B cell (primary cell): ENCODE measurements around the gene WDR82. TPM values are rescaled to one million over a fixed set of nuclear protein-coding genes. Genes with fewer than 3 reads are reported as not detected.

ENCODE experiments used
- ATAC-seq: fragments of 200-7000 bp; cut with Tn5 transposase; one replicate; pipeline ENCODE4 v1.10.0; 2021; ENCODE audit warnings: low read depth, mild to moderate bottlenecking, moderate number of reproducible peaks, moderate library complexity
- CTCF ChIA-PET: fragments of 350-600 bp; sonication (Branson Sonifier 250); formaldehyde crosslinking; loops from one replicate; lab custom pipeline; 2021; ENCODE audit warnings: antibody characterized with exemption, inconsistent platforms; lab: Charles Lee
- POLR2A ChIA-PET: fragments of 350-600 bp; sonication (Branson Sonifier 250); formaldehyde crosslinking; loops from one replicate; lab custom pipeline; 2021; ENCODE audit warnings: antibody characterized with exemption; lab: Charles Lee
- DNase-seq: peaks from one replicate; pipeline ENCODE4 v3.0.0; 2013
- H2AFZ ChIP-seq: 2 replicates; pipeline ENCODE4 v1.6.1; 2012; ENCODE audit warnings: mild to moderate bottlenecking, low read depth, low read length; ENCODE audit not compliant: insufficient read depth, poor library complexity, severe bottlenecking
- H3K27ac ChIP-seq, 2 donors: 1 replicate in 1 of 2; 2 replicates in 1 of 2; pipeline ENCODE4 v1.5.1; 2012 to 2013; ENCODE audit warnings: low read length in 2 of 2, mild to moderate bottlenecking in 2 of 2, moderate library complexity in 1 of 2
- H3K27me3 ChIP-seq, 4 experiments: fragments of 200-600 bp in 1 of 4; sonication (generic) in 1 of 4; replicated peaks in 1 of 4; 1 replicate in 2 of 4; 2 replicates in 2 of 4; pipeline versions ENCODE4 v1.6.1 to v1.7.0; 2013 to 2016; ENCODE audit warnings: low read length in 3 of 4, mild to moderate bottlenecking in 2 of 4, mixed read lengths in 1 of 4, moderate library complexity in 1 of 4; ENCODE audit not compliant: insufficient read depth in 4 of 4, control insufficient read depth in 3 of 4; ENCODE audit errors: control extremely low read depth in 1 of 4
- H3K36me3 ChIP-seq, 2 experiments: replicated peaks in 1 of 2; 1 replicate in 1 of 2; 2 replicates in 1 of 2; pipeline versions ENCODE4 v1.6.1 to v1.7.1; 2013; ENCODE audit warnings: low read length in 1 of 2; ENCODE audit not compliant: insufficient read depth in 2 of 2, control insufficient read depth in 1 of 2; ENCODE audit errors: control extremely low read depth in 1 of 2, extremely low read depth in 1 of 2
- H3K4me1 ChIP-seq, 2 donors: fragments of 200-600 bp in 1 of 2; sonication (generic) in 1 of 2; 1 replicate in 1 of 2; 2 replicates in 1 of 2; pipeline versions ENCODE4 v1.5.1 to v1.6.1; 2013 to 2017; ENCODE audit warnings: low read length in 2 of 2; ENCODE audit not compliant: control insufficient read depth in 2 of 2, insufficient read depth in 2 of 2
- H3K4me2 ChIP-seq: replicated peaks from 2 replicates; pipeline ENCODE3; 2012; ENCODE audit warnings: mild to moderate bottlenecking, low read depth, low read length; ENCODE audit not compliant: poor library complexity, severe bottlenecking
- H3K4me3 ChIP-seq, 5 experiments: fragments of 200-600 bp in 1 of 5; sonication (generic) in 1 of 5; 1 replicate in 3 of 5; 2 replicates in 2 of 5; pipeline versions ENCODE4 v1.5.1 to v1.7.0; 2011 to 2016; ENCODE audit warnings: low read length in 4 of 5, mild to moderate bottlenecking in 4 of 5, low read depth in 2 of 5, control low read depth in 1 of 5, moderate library complexity in 1 of 5; ENCODE audit not compliant: insufficient read depth in 1 of 5; ENCODE audit errors: control extremely low read depth in 1 of 5, extremely low read depth in 1 of 5
- H3K79me2 ChIP-seq: fragments of 200-600 bp; sonication (generic); one replicate; pipeline ENCODE4 v1.6.0; 2016; ENCODE audit warnings: low read length; ENCODE audit not compliant: control insufficient read depth, insufficient read depth
- H3K9ac ChIP-seq: fragments of 200-600 bp; sonication (generic); 2 replicates; pipeline ENCODE4 v1.6.1; 2017; ENCODE audit warnings: mild to moderate bottlenecking, low read length, moderate library complexity
- H3K9me3 ChIP-seq, 3 donors: one replicate each; pipeline versions ENCODE4 v1.6.1 to v1.7.1; 2013; ENCODE audit warnings: low read length in 2 of 3; ENCODE audit not compliant: control insufficient read depth in 2 of 3, insufficient read depth in 1 of 3; ENCODE audit errors: control extremely low read depth in 1 of 3
- H4K20me1 ChIP-seq: 2 replicates; pipeline ENCODE4 v1.6.0; 2012; ENCODE audit warnings: mild to moderate bottlenecking, low read length; ENCODE audit not compliant: insufficient read depth, control insufficient read depth, poor library complexity, severe bottlenecking
- H3K27ac Mint-ChIP-seq: one replicate; pipeline ENCODE4 v1.8.0; 2021; ENCODE audit warnings: mixed read lengths
- H3K27me3 Mint-ChIP-seq: one replicate; pipeline ENCODE4 v1.8.0; 2021; ENCODE audit warnings: mixed read lengths
- H3K4me1 Mint-ChIP-seq: one replicate; pipeline ENCODE4 v1.8.0; 2021; ENCODE audit warnings: mixed read lengths
- H3K4me3 Mint-ChIP-seq: one replicate; pipeline ENCODE4 v1.8.0; 2021; ENCODE audit warnings: mixed read lengths
- H3K9me3 Mint-ChIP-seq: one replicate; pipeline ENCODE4 v1.8.0; 2022; ENCODE audit warnings: mixed read lengths; ENCODE audit not compliant: insufficient read depth
- EZH2 ChIP-seq: IDR thresholded peaks from 2 replicates; pipeline ENCODE4 v1.6.1; 2012; ENCODE audit warnings: borderline replicate concordance, low read depth, mild to moderate bottlenecking, moderate library complexity, low read length; ENCODE audit not compliant: insufficient read depth, poor library complexity, severe bottlenecking
- WGBS: methylation state at CpG from one replicate; pipeline ENCODE4 v1.1.5; 2013; ENCODE audit warnings: missing lambda C conversion rate; ENCODE audit not compliant: insufficient coverage; 5-methylcytosine and 5-hydroxymethylcytosine counted together
- intact Hi-C: fragments of 100-400 bp; cut with micrococcal nuclease; formaldehyde crosslinking; loops from one replicate; pipeline ENCODE4 v1.10.0; 2022
- polyA plus RNA-seq: library from polyadenylated mRNA; depleted of rRNA; stranded (reverse); fragments of >200 nt; gene quantifications from 2 replicates; pipeline ENCODE4 v1.2.3, GENCODE V29; 2012
- total RNA-seq, 2 donors: library from RNA; stranded (reverse); fragments of 120-200 nt in 1 of 2; gene quantifications; 1 replicate in 1 of 2; 2 replicates in 1 of 2; pipeline versions ENCODE4 v1.2.3 to v1.2.4, GENCODE V29; 2013 to 2022
- TF ChIP-seq, protein P1 (sequence below): fragments of 200-600 bp; IDR thresholded peaks from one replicate; pipeline ENCODE4 v1.8.0; 2022; ENCODE audit warnings: antibody characterized with exemption, mild to moderate bottlenecking

Gene WDR82
- total and polyA plus RNA-seq, 2 donors (not counting 1 experiment from before 2014, with no cell fraction given): 27.8 to 101 TPM

DNA sequence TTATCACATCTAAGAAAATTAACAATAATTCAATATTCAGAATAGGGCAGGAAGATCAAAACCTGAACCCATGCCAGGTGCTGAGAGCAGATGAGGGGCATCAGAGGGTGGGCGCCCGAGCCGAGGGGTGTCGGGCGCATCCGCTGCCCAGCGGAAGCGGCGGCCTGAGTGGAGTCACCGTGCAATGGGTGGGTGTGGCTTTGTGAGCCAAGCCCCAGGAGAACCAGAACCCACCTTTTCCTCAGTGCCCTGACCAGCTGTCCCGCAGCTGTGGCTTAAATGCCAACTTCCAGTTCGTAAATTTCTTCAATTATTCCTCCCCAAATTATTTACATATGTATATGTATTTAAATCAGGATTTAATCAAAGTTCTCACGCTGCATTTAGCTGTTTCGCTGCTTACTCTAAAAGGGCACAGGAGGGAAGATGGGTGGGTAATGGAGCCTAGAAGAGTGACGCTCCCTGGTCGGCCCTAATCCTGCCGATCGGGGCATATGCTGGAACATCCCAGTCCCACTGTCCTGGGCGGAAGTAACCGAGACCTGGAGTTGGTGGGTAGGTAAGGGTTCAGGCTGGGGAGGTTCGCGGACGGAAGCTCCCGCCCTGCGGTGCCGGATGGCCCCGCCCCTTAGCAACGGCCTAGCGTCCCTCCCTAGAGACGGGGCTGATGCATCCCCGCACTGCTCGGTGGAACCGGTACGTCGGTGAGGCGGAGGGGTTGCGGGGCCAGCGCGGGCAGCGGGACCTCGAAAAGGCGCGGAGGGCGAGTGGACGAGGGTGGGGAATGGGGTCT is 39.0 kb upstream of the WDR82 start:
- ChIA-PET CTCF (interaction anchor here (1.7 to 5.2 kb wide), 2 partner anchors 22 to 25 kb away, joined by 8 to 29 read pairs; no protein-coding TSS in a partner anchor), POLR2A (interaction anchor here (0.8 to 1.6 kb wide), 7 partner anchors 10 to 92 kb away, joined by 3 to 7 read pairs (median 4); partner anchors contain the start of genes GLYCTK, TLR9 and WDR82)
- Mint-ChIP-seq H3K4me3 (peak overlapping the region; percentile 84), H3K4me1 (peaks cover 47% of the 10 kb centered on the region), H3K9me3 (no peaks in the 10 kb centered on the region), H3K27me3 (no peaks in the 10 kb centered on the region), H3K27ac (peak overlapping the region; percentile 83)
- Histone ChIP-seq H3K4me3 (peak overlapping the region in 4 of 5 experiments; percentile 7 to 61 (median 44)), H3K27ac (no peak overlapping the region), H3K79me2 (peaks cover 6% of the 10 kb centered on the region), H3K36me3 (peaks cover 0 to 2% of the 10 kb centered on the region in 2 experiments), H2AFZ (peak overlapping the region; percentile 62), H3K4me1 (peaks cover 21 to 39% of the 10 kb centered on the region in 2 donors), H3K9ac (peak overlapping the region; percentile 40), H3K9me3 (no peaks in the 10 kb centered on the region), H3K27me3 (no peaks in the 10 kb centered on the region), H3K4me2 (peak overlapping the region; percentile 86), H4K20me1 (no peaks in the 10 kb centered on the region)
- peak; percentile 76 for DNase-seq
- ATAC-seq: peak; percentile 71
- TF ChIP-seq EZH2: no peak
- TF ChIP-seq, protein P1, sequence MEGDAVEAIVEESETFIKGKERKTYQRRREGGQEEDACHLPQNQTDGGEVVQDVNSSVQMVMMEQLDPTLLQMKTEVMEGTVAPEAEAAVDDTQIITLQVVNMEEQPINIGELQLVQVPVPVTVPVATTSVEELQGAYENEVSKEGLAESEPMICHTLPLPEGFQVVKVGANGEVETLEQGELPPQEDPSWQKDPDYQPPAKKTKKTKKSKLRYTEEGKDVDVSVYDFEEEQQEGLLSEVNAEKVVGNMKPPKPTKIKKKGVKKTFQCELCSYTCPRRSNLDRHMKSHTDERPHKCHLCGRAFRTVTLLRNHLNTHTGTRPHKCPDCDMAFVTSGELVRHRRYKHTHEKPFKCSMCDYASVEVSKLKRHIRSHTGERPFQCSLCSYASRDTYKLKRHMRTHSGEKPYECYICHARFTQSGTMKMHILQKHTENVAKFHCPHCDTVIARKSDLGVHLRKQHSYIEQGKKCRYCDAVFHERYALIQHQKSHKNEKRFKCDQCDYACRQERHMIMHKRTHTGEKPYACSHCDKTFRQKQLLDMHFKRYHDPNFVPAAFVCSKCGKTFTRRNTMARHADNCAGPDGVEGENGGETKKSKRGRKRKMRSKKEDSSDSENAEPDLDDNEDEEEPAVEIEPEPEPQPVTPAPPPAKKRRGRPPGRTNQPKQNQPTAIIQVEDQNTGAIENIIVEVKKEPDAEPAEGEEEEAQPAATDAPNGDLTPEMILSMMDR: no peak
- intact Hi-C loops: loop anchor here (1.0 kb wide), 1 partner anchor 29 kb away; no protein-coding TSS in a partner anchor
- 24% methylated on average over 40 of the region's 45 CpGs for WGBS
